IMR-90 (cell line): ENCODE data around the gene KCNIP3. TPM values are rescaled to one million over a fixed set of nuclear protein-coding genes. Genes with fewer than 3 reads are reported as not detected.

ENCODE experiments used
- ATAC-seq: fragments of 200-7000 bp; cut with Tn5 transposase; 2 replicates; pipeline ENCODE4 v1.9.1; 2020; ENCODE audit warnings: low read depth, mild to moderate bottlenecking, moderate library complexity
- BruUV-seq: library from RNA; stranded (reverse); fragments of 400-500 nt; replicated peaks from 2 replicates; lab custom pipeline; 2021; lab: Mats Ljungman, UMichigan
- CTCF ChIA-PET: fragments of 300-600 bp; formaldehyde crosslinking; extraction: SDS; loops from one replicate; lab custom pipeline; 2021; ENCODE audit warnings: antibody characterized with exemption; lab: Yijun Ruan, JAX
- POLR2A ChIA-PET: fragments of 300-600 bp; sonication (Branson Sonifier 250); formaldehyde crosslinking; loops from one replicate; lab custom pipeline; 2022; ENCODE audit warnings: antibody characterized with exemption; ENCODE audit not compliant: unreplicated experiment; lab: Charles Lee
- DNase-seq: peaks from one replicate; pipeline ENCODE4 v3.0.0; 2013
- H2AFZ ChIP-seq: replicated peaks from 2 replicates; pipeline ENCODE3; 2013; ENCODE audit warnings: low read length, mild to moderate bottlenecking; ENCODE audit not compliant: poor library complexity
- H2AK5ac ChIP-seq: 2 replicates; pipeline ENCODE4 v1.6.1; 2013; ENCODE audit warnings: low read depth, low read length, inconsistent platforms
- H2AK9ac ChIP-seq: replicated peaks from 2 replicates; pipeline ENCODE3; 2013; ENCODE audit warnings: mild to moderate bottlenecking, low read depth, low read length, moderate library complexity; ENCODE audit not compliant: poor library complexity
- H2BK120ac ChIP-seq: 2 replicates; pipeline ENCODE4 v1.6.1; 2013; ENCODE audit warnings: low read depth, low read length, inconsistent platforms
- H2BK15ac ChIP-seq: 3 replicates; pipeline ENCODE4 v1.6.1; 2013; ENCODE audit warnings: low read depth, low read length, inconsistent platforms
- H2BK20ac ChIP-seq: 2 replicates; pipeline ENCODE4 v1.6.1; 2013; ENCODE audit warnings: low read depth, mild to moderate bottlenecking, inconsistent platforms, low read length, moderate library complexity
- H2BK5ac ChIP-seq: 2 replicates; pipeline ENCODE4 v1.6.1; 2013; ENCODE audit warnings: mild to moderate bottlenecking, low read depth, low read length, inconsistent platforms; ENCODE audit not compliant: poor library complexity, severe bottlenecking
- H3K14ac ChIP-seq: replicated peaks from 2 replicates; pipeline ENCODE4 v1.6.1; 2013; ENCODE audit warnings: low read depth, low read length, inconsistent platforms
- H3K18ac ChIP-seq: 2 replicates; pipeline ENCODE4 v1.6.1; 2013; ENCODE audit warnings: low read depth, low read length, control low read depth
- H3K23ac ChIP-seq: 2 replicates; pipeline ENCODE4 v1.6.1; 2013; ENCODE audit warnings: low read depth, low read length, inconsistent platforms
- H3K27ac ChIP-seq: 2 replicates; pipeline ENCODE4 v1.5.1; 2013; ENCODE audit warnings: mild to moderate bottlenecking, control low read depth, low read length; ENCODE audit not compliant: insufficient read depth
- H3K27me3 ChIP-seq: 2 replicates; pipeline ENCODE4 v1.6.1; 2013; ENCODE audit warnings: low read length; ENCODE audit not compliant: control insufficient read depth, insufficient read depth
- H3K36me3 ChIP-seq: 2 replicates; pipeline ENCODE4 v1.6.1; 2013; ENCODE audit warnings: low read length, mixed read lengths; ENCODE audit not compliant: control insufficient read depth, insufficient read depth
- H3K4ac ChIP-seq: 2 replicates; pipeline ENCODE4 v1.6.1; 2013; ENCODE audit warnings: low read depth, low read length, inconsistent platforms
- H3K4me1 ChIP-seq: 2 replicates; pipeline ENCODE4 v1.6.1; 2013; ENCODE audit warnings: low read length, mixed read lengths; ENCODE audit not compliant: control insufficient read depth, insufficient read depth
- H3K4me2 ChIP-seq: 2 replicates; pipeline ENCODE4 v1.6.1; 2013; ENCODE audit warnings: low read depth, mild to moderate bottlenecking, control low read depth, low read length, moderate library complexity
- H3K4me3 ChIP-seq: 2 replicates; pipeline ENCODE4 v1.5.1; 2013; ENCODE audit warnings: low read depth, mild to moderate bottlenecking, control low read depth, low read length, moderate library complexity; ENCODE audit not compliant: insufficient read depth
- H3K56ac ChIP-seq: 2 replicates; pipeline ENCODE4 v1.6.1; 2013; ENCODE audit warnings: low read length, inconsistent platforms; ENCODE audit not compliant: insufficient read depth; ENCODE audit errors: extremely low read depth
- H3K79me1 ChIP-seq, 2 experiments: 2 replicates each; pipeline ENCODE4 v1.6.1; 2013; ENCODE audit warnings: low read length in 2 of 2, inconsistent platforms in 1 of 2, low read depth in 1 of 2
- H3K9ac ChIP-seq: 2 replicates; pipeline ENCODE4 v1.6.1; 2013; ENCODE audit warnings: low read depth, low read length, control low read depth
- H3K9me1 ChIP-seq: 2 replicates; pipeline ENCODE4 v1.6.1; 2013; ENCODE audit warnings: low read length, inconsistent platforms; ENCODE audit not compliant: insufficient read depth
- H3K9me3 ChIP-seq: 2 replicates; pipeline ENCODE4 v1.6.1; 2013; ENCODE audit warnings: low read length; ENCODE audit not compliant: control insufficient read depth, insufficient read depth
- H4K20me1 ChIP-seq: 2 replicates; pipeline ENCODE4 v1.6.1; 2013; ENCODE audit warnings: low read length, inconsistent platforms; ENCODE audit not compliant: insufficient read depth
- H4K5ac ChIP-seq: 2 replicates; pipeline ENCODE4 v1.6.1; 2013; ENCODE audit warnings: mild to moderate bottlenecking, low read depth, low read length, control low read depth
- H4K8ac ChIP-seq, 2 experiments: 2 replicates each; pipeline ENCODE4 v1.6.1; 2013; ENCODE audit warnings: low read depth in 2 of 2, low read length in 2 of 2, control low read depth in 1 of 2, inconsistent platforms in 1 of 2
- H4K91ac ChIP-seq: 2 replicates; pipeline ENCODE4 v1.6.1; 2013; ENCODE audit warnings: low read depth, low read length, inconsistent platforms; ENCODE audit not compliant: insufficient read depth
- CEBPB ChIP-seq: IDR thresholded peaks from 2 replicates; pipeline ENCODE4 v1.6.1; 2012; ENCODE audit warnings: low read depth, low read length, improper control_type of control experiment
- FOS ChIP-seq: fragments of 150-350 bp; IDR thresholded peaks from 2 replicates; pipeline ENCODE4 v1.6.1; 2016; ENCODE audit warnings: low read depth, low read length
- MXI1 ChIP-seq: IDR thresholded peaks from 2 replicates; pipeline ENCODE4 v1.6.1; 2012; ENCODE audit warnings: low read depth, mild to moderate bottlenecking, low read length, moderate library complexity, borderline replicate concordance
- NFE2L2 ChIP-seq: fragments of 150-350 bp; IDR thresholded peaks from 2 replicates; pipeline ENCODE4 v1.6.1; 2016; ENCODE audit warnings: low read depth, mild to moderate bottlenecking, low read length
- POLR2A ChIP-seq: IDR thresholded peaks from 2 replicates; pipeline ENCODE4 v1.6.1; 2012; ENCODE audit warnings: mild to moderate bottlenecking, low read depth, low read length
- RAD21 ChIP-seq: IDR thresholded peaks from 2 replicates; pipeline ENCODE4 v1.6.1; 2012; ENCODE audit warnings: low read length, improper control_type of control experiment
- WGBS, 2 experiments: methylation state at CpG; one replicate each; pipeline versions ENCODE4 v1.1.5 to v1.1.7; 2013; ENCODE audit warnings: missing lambda C conversion rate in 2 of 2; ENCODE audit not compliant: insufficient read length in 1 of 2; ENCODE audit errors: extremely low coverage in 2 of 2; 5-methylcytosine and 5-hydroxymethylcytosine counted together
- dilution Hi-C: fragments of 300-500 bp; cut with HindIII; formaldehyde crosslinking; loops from one replicate; pipeline ENCODE4 v1.14.3; 2018; ENCODE audit warnings: low sequenced_read_pairs; ENCODE audit not compliant: unreplicated experiment
- in situ Hi-C: fragments of 300-500 bp; cut with MboI; formaldehyde crosslinking; loops from 3 replicates; pipeline ENCODE4 v1.14.3; 2019; ENCODE audit warnings: low sequenced_read_pairs, inconsistent platforms, mixed read lengths
- intact Hi-C: fragments of 100-400 bp; cut with micrococcal nuclease; formaldehyde crosslinking; loops from 2 replicates; pipeline ENCODE4 v1.10.0; 2022
- polyA plus RNA-seq, 3 experiments: library from polyadenylated mRNA; depleted of rRNA; stranded (reverse); fragments of >200 nt; gene quantifications; 2 replicates each; pipeline ENCODE4 v1.2.3, GENCODE V29; 2012; ENCODE audit warnings: low replicate concordance in 1 of 3
- total RNA-seq: library from RNA; depleted of rRNA; stranded (reverse); fragments of >200 nt; gene quantifications from 2 replicates; pipeline ENCODE4 v1.2.3, GENCODE V29; 2012
- TF ChIP-seq, protein P1 (sequence below): fragments of 150-350 bp; IDR thresholded peaks from 2 replicates; pipeline ENCODE4 v1.6.1; 2017; ENCODE audit warnings: mild to moderate bottlenecking, antibody characterized with exemption, low read length, low read depth

KCNIP3 gene
- total and polyA plus RNA-seq, 2 of the 4 experiments (the other 2 are of a cell fraction): 0.72 to 1.4 TPM

DNA sequence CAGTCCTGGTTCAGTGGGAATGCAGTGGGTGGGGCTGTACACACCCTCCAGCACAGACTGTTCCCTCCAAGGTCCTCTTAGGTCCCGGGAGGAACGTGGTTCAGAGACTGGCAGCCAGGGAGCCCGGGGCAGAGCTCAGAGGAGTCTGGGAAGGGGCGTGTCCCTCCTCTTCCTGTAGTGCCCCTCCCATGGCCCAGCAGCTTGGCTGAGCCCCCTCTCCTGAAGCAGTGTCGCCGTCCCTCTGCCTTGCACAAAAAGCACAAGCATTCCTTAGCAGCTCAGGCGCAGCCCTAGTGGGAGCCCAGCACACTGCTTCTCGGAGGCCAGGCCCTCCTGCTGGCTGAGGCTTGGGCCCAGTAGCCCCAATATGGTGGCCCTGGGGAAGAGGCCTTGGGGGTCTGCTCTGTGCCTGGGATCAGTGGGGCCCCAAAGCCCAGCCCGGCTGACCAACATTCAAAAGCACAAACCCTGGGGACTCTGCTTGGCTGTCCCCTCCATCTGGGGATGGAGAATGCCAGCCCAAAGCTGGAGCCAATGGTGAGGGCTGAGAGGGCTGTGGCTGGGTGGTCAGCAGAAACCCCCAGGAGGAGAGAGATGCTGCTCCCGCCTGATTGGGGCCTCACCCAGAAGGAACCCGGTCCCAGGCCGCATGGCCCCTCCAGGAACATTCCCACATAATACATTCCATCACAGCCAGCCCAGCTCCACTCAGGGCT lies 87.9 kb downstream of the KCNIP3 start:
- Histone ChIP-seq H2BK120ac (no peak overlapping the region), H2BK15ac (no peak overlapping the region), H3K4me1 (no peaks in the 10 kb centered on the region), H3K14ac (no peak overlapping the region), H2BK5ac (no peak overlapping the region), H3K4ac (no peak overlapping the region), H3K36me3 (no peaks in the 10 kb centered on the region), H2AK9ac (no peak overlapping the region), H2BK20ac (no peak overlapping the region), H3K9me1 (no peaks in the 10 kb centered on the region; the same call in 1 of the 2 replicates), H3K9me3 (no peaks in the 10 kb centered on the region), H3K18ac (no peak overlapping the region), H3K9ac (no peak overlapping the region), H3K23ac (no peak overlapping the region), H2AK5ac (no peak overlapping the region), H3K4me3 (no peak overlapping the region), H3K27ac (no peak overlapping the region), H4K5ac (no peak overlapping the region), H3K4me2 (no peak overlapping the region), H3K79me1 (no peaks in the 10 kb centered on the region), H4K20me1 (no peaks in the 10 kb centered on the region), H3K56ac (no peak overlapping the region), H4K91ac (no peak overlapping the region), H2AFZ (no peak overlapping the region), H4K8ac (no peak overlapping the region), H3K27me3 (peaks cover 5% of the 10 kb centered on the region)
- intact Hi-C loops (no loop called here), dilution Hi-C loops (no loop called here), in situ Hi-C loops (no loop called here)
- 83% methylated on average over 1 of the region's 12 CpGs; no CpG with 5 or more reads in 1 of the 2 experiments for WGBS, 2 experiments
- CTCF ChIA-PET: no interaction called here
- no TSS peak for BruUV-seq
- no peak for DNase-seq
- POLR2A ChIA-PET: no interaction called here
- TF ChIP-seq MXI1 (no peak), RAD21 (no peak), POLR2A (no peak), FOS (no peak), CEBPB (no peak), NFE2L2 (no peak)
- TF ChIP-seq, protein P1, sequence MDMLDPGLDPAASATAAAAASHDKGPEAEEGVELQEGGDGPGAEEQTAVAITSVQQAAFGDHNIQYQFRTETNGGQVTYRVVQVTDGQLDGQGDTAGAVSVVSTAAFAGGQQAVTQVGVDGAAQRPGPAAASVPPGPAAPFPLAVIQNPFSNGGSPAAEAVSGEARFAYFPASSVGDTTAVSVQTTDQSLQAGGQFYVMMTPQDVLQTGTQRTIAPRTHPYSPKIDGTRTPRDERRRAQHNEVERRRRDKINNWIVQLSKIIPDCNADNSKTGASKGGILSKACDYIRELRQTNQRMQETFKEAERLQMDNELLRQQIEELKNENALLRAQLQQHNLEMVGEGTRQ: no peak
- ATAC-seq: no peak
